Activated T-cell treated with anti-CD3 and anti-CD28 coated beads, Interleukin-2, amount 50 U/mL, for 48 hours (primary cell): Measurements from ENCODE around the gene MEMO1.
"Not testable (repeated sequence)": the region's sequence is repeated elsewhere in the genome, so short reads cannot be mapped to it uniquely, and the experiment has no call there.

Experiments used
- DNase-seq, 2 experiments: peaks; one replicate each; pipeline ENCODE4 v3.0.0-alpha.2; 2020

Gene MEMO1

DNA sequence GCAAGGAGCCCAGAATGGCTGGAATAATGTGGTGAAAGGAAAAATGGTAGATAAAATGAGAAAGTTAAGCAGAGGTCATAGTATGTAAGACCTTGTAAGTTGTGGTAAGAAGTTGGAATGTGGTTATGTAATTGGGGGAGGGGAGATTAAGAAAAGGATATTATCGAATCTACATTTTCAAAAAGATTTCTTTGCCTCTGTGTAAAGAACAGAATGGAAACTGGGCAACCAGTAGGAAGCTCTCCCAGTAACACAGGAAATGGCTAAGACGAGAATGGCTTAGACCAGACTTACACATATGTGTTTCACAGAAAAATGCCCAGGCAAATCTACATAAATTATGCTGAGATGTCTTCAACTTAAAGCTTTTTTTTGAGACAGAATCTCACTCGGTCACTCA is 13.2 kb downstream of the MEMO1 start:
- no peak for DNase-seq

DNA sequence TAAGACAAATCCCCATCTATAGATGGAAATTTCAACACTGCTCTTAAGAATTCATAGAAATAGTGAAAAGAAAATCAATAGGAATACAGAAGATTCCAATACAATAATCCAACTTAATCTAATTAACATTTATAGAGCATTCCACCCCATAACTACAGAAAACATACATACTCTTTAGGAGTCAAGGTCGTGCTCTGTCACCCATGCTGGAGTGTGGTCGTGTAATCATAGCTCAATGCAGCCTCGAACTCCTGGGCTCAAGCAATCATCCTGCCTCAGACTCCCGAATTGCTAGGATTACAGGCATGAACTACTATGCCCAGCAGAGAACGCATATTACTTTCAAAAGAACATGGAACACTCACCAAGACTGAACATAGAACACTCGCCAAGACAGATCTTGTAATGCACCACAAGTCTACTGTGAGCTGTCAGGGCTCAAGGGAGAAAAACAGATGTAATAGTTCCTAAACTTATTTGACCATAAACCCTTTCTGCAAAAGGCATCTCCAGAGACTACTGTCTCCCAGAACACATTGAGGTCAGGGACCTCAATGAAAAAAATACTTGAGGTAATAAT is 14.1 kb downstream of the MEMO1 start:
- no peak for DNase-seq

DNA sequence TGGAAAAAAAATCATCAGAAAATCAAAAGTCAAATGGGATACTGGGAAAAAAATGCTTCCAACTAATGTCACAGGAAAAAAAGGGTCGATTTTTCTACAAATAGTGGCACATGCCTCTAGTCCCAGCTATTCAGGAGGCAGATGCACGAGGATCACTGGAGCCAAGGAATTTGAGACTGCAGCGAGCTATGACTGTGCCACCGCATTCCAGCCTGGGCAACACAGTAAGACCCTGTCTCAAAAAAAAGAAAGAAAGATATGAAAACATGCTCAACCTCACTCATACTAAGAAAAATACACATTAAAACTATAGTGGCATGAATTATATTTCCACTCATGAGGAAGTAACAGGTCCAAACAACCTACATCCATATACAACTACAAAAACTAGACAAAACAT is 17.9 kb downstream of the MEMO1 start:
- DNase-seq = no peak

DNA sequence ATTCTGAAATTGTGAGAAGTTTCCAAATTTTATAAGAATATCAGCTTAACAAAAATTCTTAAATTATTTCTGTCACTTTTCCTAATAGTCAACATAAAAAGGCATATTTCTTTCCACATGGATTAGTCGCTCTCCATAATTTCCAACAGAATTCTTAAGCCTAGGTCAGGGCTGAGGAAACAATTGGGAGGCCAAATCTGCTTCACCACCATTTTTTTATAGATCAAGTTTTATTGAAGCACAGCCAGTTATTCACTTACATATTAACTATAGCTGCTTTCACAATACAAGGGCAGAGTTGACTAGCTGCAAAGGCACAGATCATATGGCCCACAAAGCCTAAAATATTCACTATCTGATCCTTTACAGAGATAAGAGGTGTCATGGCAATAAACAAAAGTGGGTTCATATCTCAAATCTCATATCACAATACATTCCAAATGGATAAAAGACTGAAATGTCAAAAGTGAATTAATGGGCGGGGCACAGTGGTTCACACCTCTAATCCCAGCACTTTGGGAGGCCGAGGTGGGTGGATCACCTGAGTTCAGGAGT is 18.7 kb downstream of the MEMO1 start:
- no peak for DNase-seq

DNA sequence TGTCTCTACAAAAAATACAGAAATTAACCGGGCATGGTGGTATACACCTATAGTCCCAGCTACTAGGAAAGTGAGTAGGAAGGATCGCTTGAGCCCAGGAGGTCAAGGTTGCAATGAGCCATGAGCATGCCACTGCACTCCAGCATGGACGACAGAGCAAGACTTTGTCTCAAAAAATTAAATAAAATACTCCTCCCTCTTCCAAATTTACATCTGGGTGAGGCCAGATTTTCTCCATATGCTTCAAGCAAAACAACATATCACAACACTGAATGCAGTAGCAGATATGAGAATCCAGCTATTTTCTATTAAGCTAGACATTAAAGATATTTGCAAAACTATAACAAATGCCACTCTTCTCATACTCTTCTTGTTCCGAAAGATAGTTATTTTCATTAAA is 20.9 kb downstream of the MEMO1 start:
- DNase-seq = no peak

DNA sequence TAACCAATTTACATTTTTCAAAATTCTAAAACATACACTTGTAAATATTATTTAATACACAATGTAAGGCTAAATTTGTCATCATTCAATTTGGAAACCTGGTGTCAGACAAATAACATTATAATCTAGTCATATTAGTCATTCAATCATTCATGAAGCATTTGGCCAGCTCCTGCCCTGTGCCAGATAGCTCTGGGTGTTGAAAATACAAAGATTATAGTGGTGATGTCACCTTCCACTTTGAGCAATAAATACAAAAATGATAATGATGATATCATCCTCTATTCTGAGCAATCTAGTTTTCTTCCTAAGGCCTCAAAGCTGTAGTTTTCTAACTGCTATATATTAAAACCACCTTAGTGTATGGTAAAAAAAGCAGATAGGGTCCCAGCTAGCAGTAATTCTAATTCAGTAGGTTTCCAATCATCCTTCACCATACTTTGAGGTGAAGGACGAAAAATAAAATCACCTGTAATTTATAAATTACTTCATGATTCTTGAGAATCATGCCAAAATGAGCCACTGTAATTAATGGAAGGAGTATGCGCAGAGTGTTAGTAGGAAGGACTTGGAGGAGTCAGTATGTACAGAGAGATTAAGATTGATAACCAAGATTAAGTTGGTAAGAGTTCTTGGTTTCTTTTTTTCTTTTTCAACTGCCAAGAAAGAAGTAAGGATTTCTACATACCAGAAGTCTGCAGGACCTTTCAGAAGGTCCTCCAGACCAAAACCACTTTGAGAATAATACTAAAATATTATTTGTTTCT is 23.2 kb downstream of the MEMO1 start:
- DNase-seq = no peak

DNA sequence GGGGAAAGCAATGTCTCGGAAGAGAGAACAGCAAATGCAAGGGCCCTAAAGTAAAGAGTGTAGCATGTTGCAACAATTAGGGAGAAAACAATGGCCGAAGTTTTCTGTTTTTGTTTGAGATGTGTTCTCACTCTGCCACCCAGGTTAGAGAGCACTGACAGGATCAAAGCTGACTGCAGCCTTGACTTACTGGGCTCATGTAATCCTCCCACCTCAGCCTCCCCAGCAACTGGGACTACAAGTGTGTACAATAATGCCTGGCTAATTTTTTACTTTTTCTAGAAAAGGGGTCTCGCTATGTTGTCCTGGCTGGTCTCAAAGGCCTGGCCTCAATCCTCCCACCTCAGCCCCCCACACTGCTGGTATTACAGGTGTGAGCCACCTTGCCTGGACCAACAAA is 23.9 kb downstream of the MEMO1 start:
- no peak for DNase-seq

DNA sequence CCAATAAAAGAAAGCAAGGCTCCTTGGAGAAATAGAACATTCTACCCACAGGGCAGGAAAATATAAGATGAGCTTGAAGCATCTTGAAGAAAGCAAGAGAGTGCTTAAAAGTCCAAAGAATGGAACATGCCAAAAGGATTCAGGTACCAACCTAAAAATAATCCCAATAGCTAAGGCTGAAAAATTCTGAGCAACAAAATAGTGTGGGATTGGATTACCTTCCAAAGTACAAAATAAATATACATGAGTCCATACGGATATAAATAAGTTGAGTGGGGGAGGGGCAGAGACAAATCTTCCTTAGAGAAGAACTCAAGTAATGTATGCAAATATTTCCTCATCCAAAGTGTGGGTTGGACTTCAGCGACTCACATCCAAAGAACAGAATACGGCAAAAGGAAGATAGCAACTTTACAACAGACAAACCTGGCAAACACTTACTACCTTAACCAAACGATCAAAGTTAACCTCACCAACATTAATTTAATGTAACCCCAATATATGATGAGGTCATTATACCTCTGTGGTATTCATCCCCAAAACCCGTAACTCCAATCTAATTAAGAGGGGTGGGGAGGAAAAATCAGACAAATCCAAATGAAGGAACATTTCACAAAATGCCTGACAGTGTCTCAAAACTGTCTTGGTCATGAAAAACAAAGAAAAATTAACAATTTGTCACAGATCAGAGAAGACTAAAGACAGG is 26.9 kb downstream of the MEMO1 start:
- DNase-seq = no peak

DNA sequence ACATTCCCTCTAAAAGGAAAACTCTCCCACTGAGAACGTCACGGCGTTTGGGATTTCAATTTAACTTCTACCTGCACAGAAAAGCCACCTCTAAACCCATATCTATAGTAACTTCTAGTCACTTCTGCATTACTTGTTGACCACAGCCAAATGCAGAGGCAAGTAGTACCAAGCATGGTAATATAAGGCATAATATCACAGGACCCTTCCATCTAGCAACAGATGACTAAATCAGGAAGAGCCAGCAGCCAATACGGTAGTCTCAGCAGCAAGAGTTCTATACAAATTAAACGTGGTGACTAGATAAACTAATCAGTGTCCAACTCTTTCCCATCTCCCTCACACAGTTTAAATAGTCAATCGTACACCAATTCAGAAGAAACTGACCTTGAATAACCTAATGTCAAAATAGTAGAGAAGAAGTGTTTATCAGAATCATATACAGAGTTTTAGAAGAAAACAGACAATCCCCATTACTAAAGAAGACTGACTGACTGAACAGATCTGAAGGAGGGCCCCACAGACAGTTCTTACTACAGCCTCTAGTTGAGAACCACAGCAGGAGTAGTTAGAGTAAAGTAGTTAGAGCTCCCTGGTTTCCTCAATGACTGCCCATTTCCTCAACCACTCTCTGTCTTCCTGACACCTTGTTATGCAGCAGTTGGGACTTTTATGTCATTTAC is 30.0 kb downstream of the MEMO1 start:
- DNase-seq = no peak

DNA sequence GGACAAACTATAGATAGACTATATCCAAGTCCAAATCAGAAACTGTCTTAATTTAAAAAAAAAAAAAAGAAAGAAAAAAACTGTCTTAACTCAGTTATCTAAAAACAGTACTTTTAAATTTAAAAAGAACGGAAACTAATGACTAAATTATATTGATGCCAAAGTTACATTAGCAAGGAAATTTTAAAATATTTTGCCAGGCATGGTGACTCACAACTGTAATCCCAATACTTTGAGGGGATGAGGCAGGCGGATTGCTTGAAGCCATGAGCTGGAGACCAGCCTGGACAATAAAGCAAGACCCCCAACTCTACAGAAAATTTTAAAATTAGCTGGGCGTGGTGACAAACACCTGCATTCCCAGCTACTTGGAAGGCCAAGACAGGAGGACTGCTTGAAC is 30.9 kb downstream of the MEMO1 start:
- no peak for DNase-seq

DNA sequence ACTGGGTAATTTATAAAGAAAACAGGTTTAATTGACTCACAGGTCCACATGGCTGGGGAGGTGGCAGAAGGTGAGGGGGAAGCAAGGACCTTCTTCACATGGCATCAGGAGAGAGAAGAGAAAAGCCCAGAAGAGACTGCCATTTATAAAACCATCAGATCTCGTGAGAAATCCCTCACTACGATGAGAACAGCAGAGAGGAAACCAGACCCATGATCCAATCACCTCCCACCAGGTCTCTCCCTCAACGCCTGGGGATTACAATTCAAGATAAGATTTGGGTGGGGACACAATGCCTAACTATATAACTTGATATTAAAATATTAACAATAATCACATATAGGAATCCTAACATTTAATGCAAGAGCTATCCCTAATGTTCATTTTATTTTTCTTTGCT is 31.8 kb downstream of the MEMO1 start:
- DNase-seq = no peak

DNA sequence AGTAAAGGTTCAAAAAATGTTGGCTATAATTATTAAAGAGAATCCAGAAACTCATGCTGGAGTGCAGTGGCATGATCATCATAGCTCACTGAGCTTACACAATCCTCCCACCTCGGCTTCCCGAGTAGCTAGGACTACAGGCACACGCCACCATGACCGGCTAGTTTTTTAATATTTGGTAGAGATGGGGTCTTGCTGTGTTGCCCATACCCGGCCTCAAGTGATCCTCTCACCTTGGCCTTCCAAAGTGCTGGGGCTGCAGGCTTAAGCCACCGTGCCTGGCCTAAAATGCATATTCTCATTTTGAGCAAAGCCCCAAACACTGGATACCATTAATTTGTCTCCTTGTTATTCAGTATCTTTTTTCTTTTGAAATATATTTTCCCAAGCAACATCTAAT is 32.4 kb downstream of the MEMO1 start:
- DNase-seq = no peak

DNA sequence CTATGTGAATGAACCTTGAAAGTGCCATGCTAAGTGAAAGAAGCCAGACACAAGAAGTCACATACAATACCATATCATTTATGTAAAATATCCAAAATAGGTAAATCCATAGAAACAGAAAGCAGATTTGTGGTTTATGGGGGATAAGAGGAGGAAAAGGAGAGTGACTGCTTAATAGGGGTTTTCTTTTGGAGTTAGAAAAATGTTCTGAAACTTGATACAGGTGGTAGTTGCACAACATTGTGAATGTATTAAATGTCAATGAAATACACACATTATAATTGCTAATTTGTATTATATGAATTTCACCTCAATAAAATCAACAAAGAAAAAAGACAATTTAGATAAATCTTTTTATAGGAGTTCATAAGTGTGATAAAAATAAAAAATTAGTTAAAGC is 37.1 kb downstream of the MEMO1 start:
- DNase-seq = no peak

DNA sequence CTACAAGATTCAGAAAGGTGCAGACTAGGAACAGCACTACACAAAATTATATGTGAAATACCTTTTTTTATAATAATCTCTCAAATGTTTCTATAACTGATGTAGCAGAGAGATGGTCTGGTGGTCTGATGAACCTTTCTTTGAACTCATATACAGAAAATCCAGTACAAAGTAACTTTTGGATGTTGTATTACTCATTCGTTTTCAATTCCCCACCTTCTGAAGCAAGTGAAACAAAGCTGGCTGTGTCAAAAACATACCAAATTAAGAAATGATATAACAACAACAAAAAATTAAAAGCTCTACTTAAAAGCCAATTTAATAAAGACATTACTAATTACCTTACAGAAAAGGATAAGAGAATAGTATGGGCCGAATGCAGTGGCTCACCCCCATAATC is 38.7 kb downstream of the MEMO1 start:
- no peak for DNase-seq

DNA sequence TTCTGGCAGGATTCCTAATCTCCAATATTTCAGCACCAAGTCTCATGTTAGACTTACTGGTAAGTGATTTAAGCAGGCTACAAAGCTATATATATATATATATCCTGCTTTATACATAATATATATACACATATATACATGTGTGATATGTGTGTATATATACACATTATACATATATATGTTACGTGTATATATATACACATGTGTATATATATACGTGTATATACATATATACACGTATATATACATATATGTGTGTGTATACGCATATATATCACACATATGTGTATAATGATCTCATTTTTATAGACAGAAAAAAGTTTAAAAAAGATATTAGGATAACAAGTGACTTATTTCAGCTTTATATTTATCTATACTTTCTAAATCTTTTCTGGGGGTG is 41.6 kb downstream of the MEMO1 start:
- no peak for DNase-seq

DNA sequence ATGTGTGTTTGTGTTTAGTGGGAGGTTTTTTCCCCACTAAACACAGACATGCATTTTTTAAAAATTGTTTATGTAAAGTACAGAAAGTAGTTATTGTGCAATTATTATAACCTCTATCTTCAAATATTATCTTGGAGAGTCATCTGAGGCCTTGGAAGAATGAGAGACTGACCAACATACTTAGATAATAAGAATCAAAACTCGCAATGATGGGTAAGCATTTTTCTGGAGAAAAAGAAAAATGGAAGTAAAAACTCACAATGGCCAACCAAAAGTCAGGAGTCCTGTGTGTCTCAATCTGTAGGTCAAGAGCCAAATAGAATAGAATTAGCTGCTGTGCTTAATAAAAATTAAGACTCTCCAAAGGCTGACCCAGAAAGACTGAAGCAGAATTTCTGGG is 43.0 kb downstream of the MEMO1 start:
- no peak for DNase-seq

DNA sequence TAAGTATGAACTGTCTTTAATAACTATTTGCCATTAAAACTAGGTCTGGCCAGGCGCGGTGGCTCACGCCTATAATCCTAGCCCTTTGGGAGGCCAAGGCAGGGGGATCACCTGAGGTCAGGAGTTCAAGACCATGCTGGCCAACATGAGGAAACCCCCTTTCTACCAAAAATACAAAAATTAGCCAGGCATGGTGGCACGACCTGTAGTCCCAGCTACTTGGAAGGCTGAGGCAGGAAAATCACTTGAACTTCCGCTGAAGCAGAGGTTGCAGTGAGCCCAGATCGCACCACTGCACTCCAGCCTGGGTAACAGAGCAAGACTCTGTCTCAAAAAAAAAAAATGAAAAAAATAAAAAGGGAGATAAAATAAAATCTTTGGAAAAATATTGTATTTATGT is 44.4 kb downstream of the MEMO1 start:
- not testable (repeated sequence) for DNase-seq

DNA sequence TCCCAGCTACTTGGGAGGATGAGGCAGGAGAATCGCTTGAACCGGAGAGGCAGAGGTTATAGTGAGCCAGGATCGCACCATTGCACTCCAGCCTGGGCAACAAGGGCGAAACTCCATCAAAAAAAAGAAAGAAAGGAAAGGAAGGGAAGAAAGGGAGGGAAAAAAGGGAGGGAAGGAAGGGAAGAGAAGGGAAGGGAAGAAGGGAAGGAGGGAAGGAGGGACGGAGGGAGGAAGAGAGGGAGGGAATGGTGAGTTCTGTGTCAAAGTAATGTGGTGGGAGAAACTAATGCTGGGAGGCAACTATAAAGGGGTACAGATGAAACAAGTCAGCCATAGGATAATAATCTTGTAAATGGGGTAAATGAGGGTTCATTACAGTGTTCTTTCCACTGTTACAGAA is 45.7 kb downstream of the MEMO1 start:
- no peak for DNase-seq

DNA sequence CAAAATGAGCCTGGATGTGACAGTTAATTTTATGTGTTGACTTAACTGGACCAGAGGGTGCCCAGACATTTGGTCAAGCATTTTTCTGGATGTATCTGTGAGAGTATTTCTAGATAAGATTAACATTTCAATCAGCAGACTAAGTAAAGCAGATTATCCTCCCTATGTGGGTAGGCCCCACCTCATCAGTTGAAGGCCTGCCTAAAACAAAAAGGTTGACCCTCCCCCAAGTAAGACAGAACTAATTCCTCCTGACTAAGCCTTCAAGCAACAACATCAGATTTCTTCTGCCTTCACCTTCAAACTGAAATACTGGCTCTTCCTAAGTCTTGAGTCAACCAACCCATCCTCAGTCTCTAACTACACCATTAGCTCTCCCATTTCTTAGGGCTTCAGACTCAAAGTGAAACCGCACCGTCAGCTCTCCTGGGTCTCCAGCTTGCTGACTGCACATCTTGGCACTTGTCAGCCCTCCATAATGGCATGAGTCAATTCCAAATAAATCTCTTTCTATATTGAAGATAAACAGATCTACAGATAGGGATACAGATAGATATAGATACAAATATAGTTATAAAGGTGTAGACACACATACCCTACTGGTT is 47.9 kb downstream of the MEMO1 start:
- DNase-seq = peak; percentile 53 to 65

DNA sequence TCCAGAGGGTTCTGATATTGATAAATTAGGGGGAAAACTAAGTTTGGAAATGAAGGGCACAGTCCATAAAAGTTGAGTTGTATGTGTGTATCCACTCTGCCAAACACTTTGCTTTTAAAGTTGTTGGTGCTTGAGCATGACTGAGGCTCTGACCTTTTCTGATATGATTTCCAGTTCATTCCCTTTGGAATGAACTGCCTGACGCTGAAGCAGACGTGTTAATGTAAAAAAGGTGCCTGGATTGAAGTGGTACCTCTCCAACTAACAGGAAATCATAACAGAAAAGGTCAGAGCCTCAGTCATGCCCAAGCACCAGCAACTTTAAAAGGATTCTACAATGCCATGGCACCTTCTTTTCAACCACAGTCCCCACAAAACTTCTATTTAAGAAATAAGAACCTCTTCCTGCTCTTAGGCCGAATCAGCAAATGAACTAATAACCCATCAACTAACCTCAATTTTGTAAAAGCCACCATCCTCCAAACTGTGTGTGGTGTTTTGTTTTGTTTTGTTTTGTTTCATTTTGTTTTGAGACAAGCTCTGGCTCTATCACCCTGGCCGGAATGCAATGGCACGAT is 52.6 kb downstream of the MEMO1 start:
- no peak for DNase-seq

DNA sequence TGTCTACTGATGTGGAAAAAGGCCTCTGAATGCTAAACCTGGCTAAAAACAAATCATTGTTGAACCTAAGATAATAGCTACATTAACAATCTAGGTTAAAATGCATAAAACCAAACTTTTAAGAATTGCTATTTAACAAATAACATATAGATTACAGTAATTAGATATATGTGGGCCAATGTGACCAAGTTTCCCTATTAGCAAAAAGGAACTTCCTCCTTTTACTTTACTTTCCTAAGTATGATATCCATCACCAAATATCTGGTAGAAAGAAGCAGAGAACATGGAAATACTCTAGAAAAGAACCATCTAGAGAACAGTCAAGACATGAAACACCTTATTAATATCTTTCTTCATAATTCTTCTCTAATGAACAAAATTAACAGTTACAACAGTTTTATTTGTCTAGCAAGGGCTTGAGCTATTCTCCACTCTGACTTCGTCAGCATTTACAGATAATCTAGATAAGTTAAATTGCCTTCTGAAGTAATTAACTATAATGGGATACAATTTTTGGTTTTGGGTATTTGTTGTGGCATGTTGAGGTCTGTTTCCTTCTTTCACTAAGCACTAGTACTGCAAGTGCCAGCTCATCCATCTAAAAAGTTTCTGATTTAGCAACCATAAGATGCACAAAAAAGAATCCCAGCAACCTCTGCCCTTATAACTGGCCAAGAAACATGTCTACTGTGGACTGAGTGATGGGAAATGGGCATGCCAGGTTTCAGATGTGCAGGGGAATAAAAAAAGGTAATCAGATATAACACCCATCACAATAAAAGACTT is 53.3 kb downstream of the MEMO1 start:
- no peak for DNase-seq

DNA sequence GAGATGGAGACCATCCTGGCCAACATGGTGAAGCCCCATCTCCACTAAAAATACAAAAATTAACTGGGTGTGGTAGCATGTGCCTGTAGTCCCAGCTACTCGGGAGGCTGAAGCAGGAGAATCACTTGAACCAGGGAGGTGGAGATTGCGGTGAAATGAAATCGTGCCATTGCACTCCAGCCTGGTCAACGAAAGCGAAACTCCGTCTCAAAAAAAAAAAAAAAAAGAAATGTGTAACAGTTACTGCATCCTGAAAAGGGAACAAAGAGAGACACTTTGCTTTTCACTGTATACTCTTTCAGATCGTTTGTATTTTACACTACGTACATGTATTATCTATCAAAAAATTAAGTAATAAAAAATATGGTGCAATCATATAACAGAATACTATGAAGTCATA is 53.9 kb downstream of the MEMO1 start:
- not testable (repeated sequence) for DNase-seq
